ENCODE results near the gene KLHDC8A. TPM values are rescaled to one million over a fixed set of nuclear protein-coding genes. Genes with fewer than 3 reads are reported as not detected.

Gene KLHDC8A
- total and polyA plus RNA-seq, 2 of the 4 experiments (the other 2 are of a cell fraction) = not detected

DNA sequence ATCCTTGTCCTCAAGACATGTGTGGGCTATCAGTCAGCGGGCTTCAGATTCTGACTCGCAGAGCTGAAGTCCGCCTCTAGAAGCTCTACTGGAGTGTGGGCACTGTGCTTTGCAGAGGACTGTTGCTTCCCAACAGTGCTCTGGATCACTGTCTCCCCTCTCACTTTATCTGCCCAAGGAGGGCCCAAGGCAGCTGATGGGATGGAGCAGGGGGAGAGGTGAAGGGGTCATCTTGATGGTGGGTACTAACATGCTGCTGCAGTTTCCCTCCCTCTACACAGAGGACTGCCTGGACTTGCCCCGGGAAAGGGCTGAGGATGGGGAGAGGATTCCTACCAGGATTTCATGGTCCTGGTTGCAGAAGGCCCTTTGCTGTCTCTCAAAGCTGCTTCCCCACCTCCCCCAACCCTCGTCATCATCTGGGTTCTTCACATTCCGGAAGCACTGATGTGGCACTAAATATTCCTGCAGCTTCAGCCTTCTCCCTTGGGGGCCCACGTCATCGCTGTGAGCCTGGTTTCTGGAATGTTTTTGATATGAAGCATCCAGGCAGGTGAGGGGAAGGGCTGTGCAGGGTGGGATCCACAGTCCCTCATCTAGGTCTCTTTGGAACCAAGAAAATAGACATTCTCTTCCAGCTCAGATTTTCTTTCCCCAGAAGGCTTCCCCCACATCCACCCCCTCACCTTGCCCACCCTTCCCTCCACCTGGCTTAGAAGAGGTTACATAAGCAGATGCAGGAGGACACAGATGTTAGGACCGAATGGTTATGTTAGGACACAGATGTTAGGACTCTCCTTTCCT is 58.3 kb downstream of the KLHDC8A start:
- Histone ChIP-seq H3K4ac (ENCODE audit: low read depth, low read length) (peak overlapping the region; percentile 100), H2AK9ac (replicated peaks; ENCODE audit: low read depth, low read length, poor library complexity) (peak overlapping the region; percentile 92), H3K9me3 (ENCODE audit: control insufficient read depth, insufficient read depth, low read length) (no peaks in the 10 kb centered on the region), H2BK120ac (ENCODE audit: low read depth, low read length) (peak overlapping the region; percentile 100), H3K14ac (replicated peaks; ENCODE audit: low read depth, low read length) (peak overlapping the region; percentile 99), H4K8ac (ENCODE audit: low read depth in 2 of 2, low read length in 2 of 2) (peak overlapping the region; percentile 97 to 99), H3K23ac (ENCODE audit: low read depth, low read length) (peak overlapping the region; percentile 99), H3K27ac (ENCODE audit: insufficient read depth, low read length) (peak overlapping the region; percentile 93), H3K79me1 (ENCODE audit: low read depth in 1 of 2, low read length in 2 of 2) (peaks cover 26 to 70% of the 10 kb centered on the region in 2 experiments), H4K91ac (ENCODE audit: insufficient read depth, low read depth, low read length) (peak overlapping the region; percentile 100), H3K18ac (ENCODE audit: low read depth, low read length) (peak overlapping the region; percentile 99), H2BK15ac (ENCODE audit: low read depth, low read length) (peak overlapping the region; percentile 92), H3K36me3 (ENCODE audit: control insufficient read depth, insufficient read depth, low read length) (peaks cover 14% of the 10 kb centered on the region), H3K4me1 (ENCODE audit: control insufficient read depth, insufficient read depth, low read length) (peaks cover 46% of the 10 kb centered on the region), H3K4me3 (ENCODE audit: insufficient read depth, low read depth, low read length) (no peak overlapping the region), H4K5ac (ENCODE audit: low read depth, low read length) (peak overlapping the region; percentile 96), H3K56ac (ENCODE audit: extremely low read depth, insufficient read depth, low read length) (peak overlapping the region; percentile 97), H3K27me3 (ENCODE audit: control insufficient read depth, insufficient read depth, low read length) (no peaks in the 10 kb centered on the region), H3K9me1 (ENCODE audit: insufficient read depth, low read length) (peaks cover 29% of the 10 kb centered on the region), H2AK5ac (ENCODE audit: low read depth, low read length) (peak overlapping the region; percentile 100), H4K20me1 (ENCODE audit: insufficient read depth, low read length) (no peaks in the 10 kb centered on the region), H2BK5ac (ENCODE audit: low read depth, low read length, poor library complexity, severe bottlenecking) (peak overlapping the region; percentile 97), H2AFZ (replicated peaks; ENCODE audit: low read length, poor library complexity) (peak overlapping the region; percentile 51), H2BK20ac (ENCODE audit: low read depth, low read length) (peak overlapping the region; percentile 99), H3K9ac (ENCODE audit: low read depth, low read length) (peak overlapping the region; percentile 74), H3K4me2 (ENCODE audit: low read depth, low read length) (peak overlapping the region; percentile 11)
- in situ Hi-C loops (cut with MboI; ENCODE audit: low sequenced_read_pairs) = no loop called here
- WGBS, 2 experiments (ENCODE audit: extremely low coverage in 2 of 2, insufficient read length in 1 of 2) = no CpG with 5 or more reads among the region's 9 CpGs
- ATAC-seq (ENCODE audit: low read depth) = peak; percentile 54
- CTCF ChIA-PET = interaction anchor here (0.8 to 2.5 kb wide), 3 partner anchors 14 to 26 kb away, joined by 3 to 11 read pairs (median 3); no protein-coding TSS in a partner anchor
- intact Hi-C loops (cut with micrococcal nuclease) = no loop called here
- dilution Hi-C loops (cut with HindIII; ENCODE audit: low sequenced_read_pairs, unreplicated experiment) = no loop called here
- no TSS peak for BruUV-seq (replicated peaks)
- DNase-seq = peak; percentile 99
- POLR2A ChIA-PET (ENCODE audit: unreplicated experiment) = interaction anchor here (0.6 to 0.8 kb wide), 2 partner anchors 12 to 15 kb away, joined by 3 read pairs; no protein-coding TSS in a partner anchor
- TF ChIP-seq RCOR1 (IDR thresholded peaks at IDR 0.05; ENCODE audit: insufficient replicate concordance, low read length) = no peak
- TF ChIP-seq FOS (IDR thresholded peaks at IDR 0.05; ENCODE audit: low read depth, low read length) = peak; percentile 91
- TF ChIP-seq BHLHE40 (IDR thresholded peaks at IDR 0.05; ENCODE audit: low read depth, low read length) = peak; percentile 52
- TF ChIP-seq, protein P1, sequence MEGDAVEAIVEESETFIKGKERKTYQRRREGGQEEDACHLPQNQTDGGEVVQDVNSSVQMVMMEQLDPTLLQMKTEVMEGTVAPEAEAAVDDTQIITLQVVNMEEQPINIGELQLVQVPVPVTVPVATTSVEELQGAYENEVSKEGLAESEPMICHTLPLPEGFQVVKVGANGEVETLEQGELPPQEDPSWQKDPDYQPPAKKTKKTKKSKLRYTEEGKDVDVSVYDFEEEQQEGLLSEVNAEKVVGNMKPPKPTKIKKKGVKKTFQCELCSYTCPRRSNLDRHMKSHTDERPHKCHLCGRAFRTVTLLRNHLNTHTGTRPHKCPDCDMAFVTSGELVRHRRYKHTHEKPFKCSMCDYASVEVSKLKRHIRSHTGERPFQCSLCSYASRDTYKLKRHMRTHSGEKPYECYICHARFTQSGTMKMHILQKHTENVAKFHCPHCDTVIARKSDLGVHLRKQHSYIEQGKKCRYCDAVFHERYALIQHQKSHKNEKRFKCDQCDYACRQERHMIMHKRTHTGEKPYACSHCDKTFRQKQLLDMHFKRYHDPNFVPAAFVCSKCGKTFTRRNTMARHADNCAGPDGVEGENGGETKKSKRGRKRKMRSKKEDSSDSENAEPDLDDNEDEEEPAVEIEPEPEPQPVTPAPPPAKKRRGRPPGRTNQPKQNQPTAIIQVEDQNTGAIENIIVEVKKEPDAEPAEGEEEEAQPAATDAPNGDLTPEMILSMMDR (conservative IDR thresholded peaks at IDR 0.05; ENCODE audit: low read depth, low read length) = no peak
- TF ChIP-seq, protein P2, sequence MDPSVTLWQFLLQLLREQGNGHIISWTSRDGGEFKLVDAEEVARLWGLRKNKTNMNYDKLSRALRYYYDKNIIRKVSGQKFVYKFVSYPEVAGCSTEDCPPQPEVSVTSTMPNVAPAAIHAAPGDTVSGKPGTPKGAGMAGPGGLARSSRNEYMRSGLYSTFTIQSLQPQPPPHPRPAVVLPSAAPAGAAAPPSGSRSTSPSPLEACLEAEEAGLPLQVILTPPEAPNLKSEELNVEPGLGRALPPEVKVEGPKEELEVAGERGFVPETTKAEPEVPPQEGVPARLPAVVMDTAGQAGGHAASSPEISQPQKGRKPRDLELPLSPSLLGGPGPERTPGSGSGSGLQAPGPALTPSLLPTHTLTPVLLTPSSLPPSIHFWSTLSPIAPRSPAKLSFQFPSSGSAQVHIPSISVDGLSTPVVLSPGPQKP (IDR thresholded peaks at IDR 0.05; ENCODE audit: borderline replicate concordance, low read depth, low read length) = no peak
- TF ChIP-seq CHD1 (IDR thresholded peaks at IDR 0.05; ENCODE audit: low read depth, low read length) = no peak
- TF ChIP-seq MAFK (IDR thresholded peaks at IDR 0.05; ENCODE audit: low read depth, low read length) = peak; percentile 61; the same call in 1 of the 2 replicates
- TF ChIP-seq, protein P3, sequence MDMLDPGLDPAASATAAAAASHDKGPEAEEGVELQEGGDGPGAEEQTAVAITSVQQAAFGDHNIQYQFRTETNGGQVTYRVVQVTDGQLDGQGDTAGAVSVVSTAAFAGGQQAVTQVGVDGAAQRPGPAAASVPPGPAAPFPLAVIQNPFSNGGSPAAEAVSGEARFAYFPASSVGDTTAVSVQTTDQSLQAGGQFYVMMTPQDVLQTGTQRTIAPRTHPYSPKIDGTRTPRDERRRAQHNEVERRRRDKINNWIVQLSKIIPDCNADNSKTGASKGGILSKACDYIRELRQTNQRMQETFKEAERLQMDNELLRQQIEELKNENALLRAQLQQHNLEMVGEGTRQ (IDR thresholded peaks at IDR 0.05; ENCODE audit: low read depth, low read length) = no peak
- peak; percentile 69; the same call in 1 of the 2 replicates for TF ChIP-seq MAZ (IDR thresholded peaks at IDR 0.05; ENCODE audit: borderline replicate concordance, low read depth, low read length)
- TF ChIP-seq POLR2A (IDR thresholded peaks at IDR 0.05; ENCODE audit: low read depth, low read length) = 0 out of 2 replicates have a peak, but pooled peaks have one; percentile 62
- TF ChIP-seq CEBPB (IDR thresholded peaks at IDR 0.05; ENCODE audit: low read depth, low read length) = peak; percentile 48; the same call in 1 of the 2 replicates
- peak; percentile 66; the same call in 1 of the 2 replicates for TF ChIP-seq NFE2L2 (IDR thresholded peaks at IDR 0.05; ENCODE audit: low read depth, low read length)
- no peak for TF ChIP-seq SMC3 (IDR thresholded peaks at IDR 0.05; ENCODE audit: low read depth, low read length)

Data from IMR-90 (cell line).